ENCODE results near the gene GDPD2.

The GDPD2 gene

DNA sequence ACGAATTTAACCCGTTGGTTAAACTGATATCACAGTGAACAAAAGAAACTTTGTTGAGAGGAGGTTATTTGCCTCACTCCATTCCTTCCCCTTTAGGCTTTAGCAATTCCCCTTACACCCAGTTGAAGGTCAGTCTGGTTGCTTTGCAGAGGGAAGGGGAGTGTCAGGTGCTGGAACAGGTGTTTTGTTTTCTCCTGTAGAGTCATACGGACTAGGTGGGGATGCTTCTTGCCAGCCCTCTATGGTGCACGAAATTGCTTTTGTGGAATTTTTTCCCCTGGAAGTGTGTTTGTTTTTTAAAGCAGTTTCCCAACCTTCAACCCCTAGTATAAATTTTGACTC, 54.6 kb downstream of the GDPD2 start:
- no peak for DNase-seq

DNA sequence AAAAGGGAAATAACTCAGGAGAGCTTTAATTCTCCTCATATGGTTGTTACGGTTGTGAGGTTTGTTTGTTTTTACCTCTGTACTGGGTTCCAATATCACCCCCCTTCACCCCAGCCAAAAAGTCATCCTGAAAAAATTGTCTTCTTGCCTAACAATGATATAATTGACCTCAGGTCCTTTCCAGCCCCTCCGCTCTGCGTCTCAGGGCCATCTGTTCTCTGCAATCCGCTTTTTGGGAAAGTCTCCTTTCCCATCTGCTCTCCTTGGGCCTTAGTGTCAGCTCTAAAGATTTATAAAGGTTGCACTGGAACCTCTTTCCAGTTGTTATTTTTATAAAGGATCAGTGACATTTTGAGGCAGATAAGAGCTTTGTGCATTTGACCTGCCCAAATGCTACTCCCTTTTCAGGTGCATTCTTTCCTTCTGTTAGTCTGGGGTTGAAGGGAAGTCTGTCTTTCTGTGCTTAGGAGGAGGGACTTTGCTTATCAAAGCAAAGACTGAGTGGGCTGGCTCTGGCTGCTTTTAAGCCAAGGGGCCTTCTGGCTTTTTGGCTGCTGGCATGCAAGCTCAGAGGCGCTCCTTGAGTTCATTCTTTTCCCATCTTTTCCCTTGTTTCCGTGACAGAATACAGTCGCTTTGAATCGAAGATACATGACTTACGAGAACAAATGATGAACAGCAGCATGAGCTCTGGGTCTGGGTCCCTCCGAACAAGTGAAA, 55.6 kb downstream of the GDPD2 start:
- no peak for DNase-seq

DNA sequence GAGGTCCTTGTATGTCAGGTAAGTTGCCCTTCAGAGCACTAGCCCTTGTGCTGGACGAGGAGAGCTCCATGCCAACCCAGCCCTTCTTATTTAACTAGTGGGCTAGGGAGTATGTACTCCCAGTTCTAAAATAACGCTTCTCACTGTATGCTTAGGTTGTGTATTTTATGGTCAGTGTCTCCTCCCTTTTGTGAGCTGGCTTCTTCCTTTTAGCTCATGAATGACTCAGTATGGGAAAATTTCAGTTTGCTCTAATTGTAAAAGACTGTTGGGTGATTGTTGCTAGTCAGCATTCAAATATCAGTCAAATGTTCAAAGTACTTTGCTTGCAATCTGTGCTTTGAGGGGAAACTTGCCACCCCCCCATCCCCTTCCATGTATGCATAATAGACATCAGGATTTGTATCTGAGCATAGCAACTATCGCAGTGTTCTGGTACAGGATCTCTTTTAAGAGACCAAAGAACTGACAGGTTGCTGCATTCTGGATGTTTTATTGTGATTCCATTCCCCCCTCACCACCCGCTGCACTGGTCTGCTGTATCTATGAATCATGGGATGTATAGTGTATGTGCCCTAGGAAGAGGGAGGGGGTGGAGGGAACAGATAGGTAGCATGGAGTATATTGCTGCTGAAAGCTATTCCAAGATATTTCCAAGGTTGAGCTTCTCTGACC, 56.3 kb downstream of the GDPD2 start:
- no peak for DNase-seq

- no peak for DNase-seq
These were observed 57.0 kb downstream of the GDPD2 start for GRCh38 chrX:70479922-70480659.

DNA sequence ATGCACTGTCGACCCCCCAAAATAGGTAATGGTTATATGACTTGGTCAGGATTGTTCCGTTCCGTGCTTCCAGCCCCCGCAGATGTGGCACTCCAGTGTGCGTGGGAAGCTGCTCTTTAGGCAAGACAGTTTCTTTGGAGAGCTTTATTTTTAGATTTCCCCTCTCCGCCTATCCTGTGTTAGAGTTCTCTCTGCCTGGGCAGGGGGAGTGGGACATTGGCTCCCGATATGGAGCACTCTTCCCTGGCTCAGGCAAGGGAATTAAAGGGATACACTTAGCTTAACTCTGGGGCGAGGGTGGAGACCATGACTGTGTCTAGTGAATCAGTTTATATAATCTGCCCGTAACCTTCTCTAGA, 57.5 kb downstream of the GDPD2 start:
- no peak for DNase-seq

DNA sequence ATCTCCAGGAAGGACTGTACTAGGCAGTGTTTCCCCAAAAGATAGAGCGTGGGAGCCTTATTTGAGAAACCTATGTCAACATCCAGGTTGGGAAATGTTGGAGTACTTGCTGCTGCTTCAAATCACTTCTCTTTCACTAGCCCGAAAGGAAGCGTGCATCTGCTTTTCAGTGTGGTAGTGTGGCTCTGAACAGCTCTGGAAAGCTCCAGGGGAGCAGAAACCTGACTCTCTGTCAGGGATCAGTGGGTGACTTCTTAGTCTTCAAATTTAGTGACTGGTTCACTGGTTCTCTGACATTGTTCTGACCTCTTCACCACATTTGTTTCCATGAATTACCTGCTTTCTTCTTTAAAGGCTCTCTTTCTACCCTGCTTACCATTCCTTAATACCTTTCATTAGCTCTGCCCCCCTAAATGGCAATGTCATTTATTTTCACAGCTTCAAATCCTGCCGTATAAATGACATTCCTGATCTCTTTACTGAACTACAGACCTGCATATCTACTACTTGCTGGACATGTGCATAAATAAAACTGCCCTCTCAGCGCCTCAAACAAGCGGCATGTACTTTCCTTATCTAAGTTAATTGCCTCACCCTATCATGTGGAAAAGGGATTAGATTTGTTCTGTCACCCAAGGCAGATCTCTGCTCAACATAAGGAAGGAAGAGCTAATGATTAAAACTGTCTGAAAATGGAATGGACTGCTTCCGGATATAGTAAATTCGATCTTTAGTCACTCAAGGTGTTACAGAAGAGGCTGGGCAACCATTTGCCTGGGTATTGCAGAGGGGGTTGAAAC, 58.6 kb downstream of the GDPD2 start:
- DNase-seq, result no peak

GRCh38 chrX:70482300-70482699, 59.2 kb downstream of the GDPD2 start:
- DNase-seq, result no peak

Data from activated naive CD4-positive, alpha-beta T cell treated with Interleukin-2 at 50 U/mL for 16 hours (primary cell).